Osteocyte (in vitro differentiated cells): ENCODE results near the gene CENPC. TPM values are rescaled to one million over a fixed set of nuclear protein-coding genes. Genes with fewer than 3 reads are reported as not detected.
"Not testable (repeated sequence)": the region's sequence is repeated elsewhere in the genome, so short reads cannot be mapped to it uniquely, and the experiment has no call there.

ENCODE experiments used
- DNase-seq: peaks from one replicate; pipeline ENCODE4 v3.0.0; 2021; ENCODE audit warnings: mixed read lengths; ENCODE audit not compliant: unreplicated experiment; ENCODE audit errors: extremely low spot score
- H3K27ac Mint-ChIP-seq: one replicate; pipeline ENCODE4 v1.8.0; 2021; ENCODE audit warnings: mild to moderate bottlenecking, mixed read lengths; ENCODE audit not compliant: unreplicated experiment
- H3K27me3 Mint-ChIP-seq: one replicate; pipeline ENCODE4 v1.8.0; 2021; ENCODE audit warnings: mixed read lengths; ENCODE audit not compliant: unreplicated experiment
- H3K36me3 Mint-ChIP-seq: one replicate; pipeline ENCODE4 v1.8.0; 2021; ENCODE audit warnings: mixed read lengths; ENCODE audit not compliant: unreplicated experiment
- H3K4me1 Mint-ChIP-seq: one replicate; pipeline ENCODE4 v1.8.0; 2021; ENCODE audit warnings: mixed read lengths; ENCODE audit not compliant: unreplicated experiment
- H3K4me3 Mint-ChIP-seq: one replicate; pipeline ENCODE4 v1.8.0; 2021; ENCODE audit warnings: mild to moderate bottlenecking, moderate library complexity, mixed read lengths; ENCODE audit not compliant: unreplicated experiment
- H3K9me3 Mint-ChIP-seq: one replicate; pipeline ENCODE4 v1.8.0; 2021; ENCODE audit warnings: mixed read lengths; ENCODE audit not compliant: unreplicated experiment
- CTCF ChIP-seq: fragments of 200-600 bp; sonication (generic); IDR thresholded peaks from 2 replicates; pipeline ENCODE4 v1.5.0; 2021; ENCODE audit warnings: antibody characterized with exemption, mild to moderate bottlenecking, moderate library complexity
- total RNA-seq: library from RNA; stranded (reverse); gene quantifications from 2 replicates; pipeline ENCODE4 v1.2.1, GENCODE V29; 2021

CENPC gene
- total RNA-seq, 1 donor from 2014 or later: 15.8 TPM

GRCh38 chr4:67531379-67531962 lies 13.8 kb downstream of the CENPC start:
- no peak overlapping the region for H3K27ac Mint-ChIP-seq
- H3K4me3 Mint-ChIP-seq: no peak overlapping the region
- H3K9me3 Mint-ChIP-seq: peaks cover 6% of the 10 kb centered on the region
- DNase-seq: no peak
- peaks cover 2% of the 10 kb centered on the region for H3K4me1 Mint-ChIP-seq
- H3K27me3 Mint-ChIP-seq: no peaks in the 10 kb centered on the region
- no peak for TF ChIP-seq CTCF
- H3K36me3 Mint-ChIP-seq: peaks cover 65% of the 10 kb centered on the region

GRCh38 chr4:67524140-67524539 lies 21.2 kb downstream of the CENPC start:
- H3K4me3 Mint-ChIP-seq, H3K27me3 Mint-ChIP-seq, H3K4me1 Mint-ChIP-seq, DNase-seq, H3K27ac Mint-ChIP-seq, H3K9me3 Mint-ChIP-seq: not testable (repeated sequence)
- H3K36me3 Mint-ChIP-seq: peaks cover 35% of the 10 kb centered on the region

- TF ChIP-seq CTCF: no peak
- no peak for DNase-seq
- Mint-ChIP-seq H3K27me3 (no peaks in the 10 kb centered on the region), H3K36me3 (peaks cover 36% of the 10 kb centered on the region), H3K4me1 (peaks cover 2% of the 10 kb centered on the region), H3K4me3 (no peak overlapping the region), H3K9me3 (peaks cover 7% of the 10 kb centered on the region), H3K27ac (no peak overlapping the region)
These were observed 22.2 kb downstream of the CENPC start for GRCh38 chr4:67522851-67523671.

DNA sequence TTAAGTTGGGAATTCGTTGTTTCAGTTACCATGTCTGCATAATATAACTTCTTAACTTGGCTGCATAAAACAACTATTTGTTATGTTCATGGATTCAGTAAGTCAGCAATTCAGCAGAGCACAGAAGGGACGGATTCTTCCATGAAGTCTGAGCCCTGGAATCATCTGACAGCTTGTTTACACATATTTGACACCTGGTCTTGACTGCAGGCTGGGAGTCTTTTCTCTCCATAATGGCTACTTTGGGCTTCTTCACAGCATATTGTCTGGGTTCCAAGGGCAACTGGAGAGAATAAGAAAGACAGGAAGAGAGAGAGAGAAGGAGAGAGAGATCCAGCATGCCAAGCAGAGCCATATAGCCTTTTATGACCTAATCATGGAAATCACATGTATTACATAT lies 23.1 kb downstream of the CENPC start:
- TF ChIP-seq CTCF: no peak
- Mint-ChIP-seq H3K27ac (no peak overlapping the region), H3K9me3 (peaks cover 7% of the 10 kb centered on the region), H3K4me3 (no peak overlapping the region), H3K27me3 (no peaks in the 10 kb centered on the region), H3K4me1 (peaks cover 2% of the 10 kb centered on the region), H3K36me3 (peaks cover 34% of the 10 kb centered on the region)
- no peak for DNase-seq

DNA sequence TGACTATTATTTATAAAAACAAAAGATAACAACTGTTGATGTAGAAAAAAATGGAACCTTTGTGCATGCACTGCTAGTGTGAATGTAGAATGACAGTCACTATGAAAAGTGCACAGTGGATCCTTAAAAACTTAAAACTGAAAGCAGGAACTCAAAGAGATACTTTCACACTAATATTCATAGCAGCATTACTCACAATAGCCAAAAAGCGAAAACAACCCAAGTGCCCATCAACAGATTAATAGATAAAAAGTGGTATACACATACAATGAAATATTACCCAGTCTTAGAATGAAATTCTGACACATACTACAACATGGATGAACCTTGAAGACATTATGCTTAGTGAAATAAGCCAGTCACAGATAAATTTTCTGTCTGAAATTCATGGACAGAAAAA lies 23.8 kb downstream of the CENPC start:
- TF ChIP-seq CTCF: no peak
- no peak for DNase-seq

More for the DNA sequence above, 23.8 kb downstream of the CENPC start:
- Mint-ChIP-seq H3K27ac (no peak overlapping the region), H3K4me3 (no peak overlapping the region), H3K4me1 (peaks cover 2% of the 10 kb centered on the region), H3K9me3 (peaks cover 7% of the 10 kb centered on the region), H3K27me3 (no peaks in the 10 kb centered on the region), H3K36me3 (peaks cover 33% of the 10 kb centered on the region)
